D721Med (cell line): ENCODE measurements around the gene TMEM125.

ENCODE experiments used
- DNase-seq: peaks from one replicate; pipeline ENCODE4 v3.0.0; 2011; ENCODE audit warnings: low spot score; ENCODE audit not compliant: insufficient read length
- FAIRE-seq: peaks from 2 replicates; lab custom pipeline; 2011; peaks lifted over from hg19 to GRCh38; lab: Jason Lieb, UNC
- CTCF ChIP-seq: IDR thresholded peaks from 2 replicates; pipeline ENCODE4 v1.5.1; 2012; ENCODE audit warnings: mild to moderate bottlenecking, control low read depth; ENCODE audit not compliant: insufficient read depth; ENCODE audit errors: missing control alignments

Gene TMEM125

GRCh38 chr1:43321331-43321891, 51.6 kb downstream of the TMEM125 start:
- DNase-seq (no peak), FAIRE-seq (no peak)
- TF ChIP-seq CTCF: no peak

DNA sequence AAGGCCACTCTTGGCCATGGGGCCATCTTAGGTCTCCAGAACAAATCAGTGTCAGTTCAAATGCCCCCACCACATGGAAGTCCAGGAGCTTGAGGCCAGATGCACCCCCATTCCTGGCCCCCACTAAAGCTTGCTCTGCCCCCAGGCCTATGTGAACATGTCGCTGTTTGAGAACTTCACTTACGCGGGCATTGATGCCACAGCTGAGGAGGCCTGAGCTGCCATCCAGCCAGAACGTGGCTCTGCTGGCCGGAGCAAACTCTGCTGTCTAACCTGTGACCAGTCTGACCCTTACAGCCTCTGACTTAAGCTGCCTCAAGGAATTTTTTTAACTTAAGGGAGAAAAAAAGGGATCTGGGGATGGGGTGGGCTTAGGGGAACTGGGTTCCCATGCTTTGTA, 52.7 kb downstream of the TMEM125 start:
- TF ChIP-seq CTCF: no peak
- no peak for FAIRE-seq
- DNase-seq: no peak
